Thymus (tissue), 11 donors: ENCODE data around the gene CFAP77. TPM values are rescaled to one million over a fixed set of nuclear protein-coding genes. Genes with fewer than 3 reads are reported as not detected.

Experiments
- DNase-seq, 9 donors: peaks; one replicate each; pipeline ENCODE4 v3.0.0-alpha.2; 2013; ENCODE audit warnings: low spot score in 9 of 9, low read depth in 6 of 9, missing footprints in 1 of 9
- H3K27ac ChIP-seq, 2 donors: one replicate each; pipeline ENCODE4 v1.5.1; 2013; ENCODE audit warnings: control low read depth in 1 of 2, low read depth in 1 of 2, low read length in 1 of 2, mild to moderate bottlenecking in 1 of 2, moderate library complexity in 1 of 2
- H3K27me3 ChIP-seq, 2 donors: one replicate each; pipeline ENCODE4 v1.5.1; 2013; ENCODE audit warnings: low read length in 1 of 2; ENCODE audit not compliant: control insufficient read depth in 2 of 2, insufficient read depth in 1 of 2
- H3K36me3 ChIP-seq, 2 donors: one replicate each; pipeline ENCODE4 v1.5.1; 2013; ENCODE audit warnings: low read length in 1 of 2, mild to moderate bottlenecking in 1 of 2, moderate library complexity in 1 of 2; ENCODE audit not compliant: control insufficient read depth in 2 of 2, insufficient read depth in 2 of 2
- H3K4me1 ChIP-seq, 2 donors: one replicate each; pipeline ENCODE4 v1.5.1; 2013; ENCODE audit warnings: low read length in 2 of 2; ENCODE audit not compliant: control insufficient read depth in 2 of 2, insufficient read depth in 2 of 2
- H3K4me3 ChIP-seq, 2 donors: one replicate each; pipeline ENCODE4 v1.5.1; 2013; ENCODE audit warnings: low read length in 2 of 2, control low read depth in 1 of 2, mild to moderate bottlenecking in 1 of 2
- H3K9me3 ChIP-seq, 2 donors: one replicate each; pipeline ENCODE4 v1.5.1; 2013; ENCODE audit warnings: low read length in 1 of 2, mild to moderate bottlenecking in 1 of 2; ENCODE audit not compliant: control insufficient read depth in 2 of 2, insufficient read depth in 1 of 2
- WGBS: extraction: QIAGEN DNeasy Blood & Tissue Kit; methylation state at CpG from one replicate; pipeline ENCODE4 v1.1.7; 2013; 5-methylcytosine and 5-hydroxymethylcytosine counted together
- polyA plus RNA-seq: library from polyadenylated mRNA; stranded (reverse); fragments of 200-250 nt; gene quantifications from one replicate; pipeline ENCODE4 v1.2.3, GENCODE V29; 2013
- total RNA-seq: library from RNA; stranded (reverse); fragments of 120-200 nt; gene quantifications from one replicate; pipeline ENCODE4 v1.2.4, GENCODE V29; 2013
- donor health status: healthy.

CFAP77 gene
- total and polyA plus RNA-seq, 2 donors, result 0.05 to 0.11 TPM

GRCh38 chr9:132414731-132415130 is 4.7 kb downstream of the CFAP77 start:
- no peak overlapping the region for H3K27ac ChIP-seq
- no peak overlapping the region for H3K4me3 ChIP-seq
- peaks cover 51 to 90% of the 10 kb centered on the region in 2 donors for H3K27me3 ChIP-seq
- H3K36me3 ChIP-seq, result no peaks in the 10 kb centered on the region
- H3K4me1 ChIP-seq, result peaks cover 14 to 17% of the 10 kb centered on the region in 2 donors
- no peak for DNase-seq
- WGBS, result 76% methylated on average over 7 of the region's 7 CpGs
- no peaks in the 10 kb centered on the region for H3K9me3 ChIP-seq

DNA sequence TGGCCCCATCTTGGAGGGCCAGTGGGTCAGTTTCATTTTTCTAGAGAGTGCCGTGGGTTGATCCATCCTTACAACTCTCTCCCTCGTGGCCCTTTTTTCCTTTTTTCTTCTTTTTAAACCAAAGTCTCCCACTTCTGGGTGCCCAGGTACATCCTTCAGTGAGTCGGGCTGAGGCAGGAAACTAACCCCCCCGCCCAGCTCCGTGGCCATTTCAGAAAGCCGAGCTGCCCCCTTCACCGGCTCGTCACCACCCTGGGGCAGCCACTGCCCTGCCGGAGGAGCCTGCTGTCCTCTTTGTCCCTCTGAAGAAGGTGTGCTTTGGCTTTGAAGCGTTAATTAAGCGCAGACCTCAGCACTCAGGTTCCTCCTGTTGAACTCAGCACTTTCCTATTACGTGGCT is 5.2 kb downstream of the CFAP77 start:
- H3K4me3 ChIP-seq, result no peak overlapping the region
- peaks cover 47 to 90% of the 10 kb centered on the region in 2 donors for H3K27me3 ChIP-seq
- no peaks in the 10 kb centered on the region for H3K9me3 ChIP-seq
- 33% methylated on average over 12 of the region's 12 CpGs for WGBS
- H3K27ac ChIP-seq, result no peak overlapping the region
- no peaks in the 10 kb centered on the region for H3K36me3 ChIP-seq
- peaks cover 10 to 14% of the 10 kb centered on the region in 2 donors for H3K4me1 ChIP-seq
- DNase-seq, result no peak

- 81% methylated on average over 5 of the region's 5 CpGs for WGBS
- DNase-seq, result no peak
- Histone ChIP-seq H3K27ac (no peak overlapping the region), H3K36me3 (no peaks in the 10 kb centered on the region), H3K27me3 (peaks cover 18 to 75% of the 10 kb centered on the region in 2 donors), H3K9me3 (no peaks in the 10 kb centered on the region), H3K4me3 (no peak overlapping the region), H3K4me1 (no peaks in the 10 kb centered on the region)
These were observed 8.8 kb downstream of the CFAP77 start for GRCh38 chr9:132418726-132419363.

DNA sequence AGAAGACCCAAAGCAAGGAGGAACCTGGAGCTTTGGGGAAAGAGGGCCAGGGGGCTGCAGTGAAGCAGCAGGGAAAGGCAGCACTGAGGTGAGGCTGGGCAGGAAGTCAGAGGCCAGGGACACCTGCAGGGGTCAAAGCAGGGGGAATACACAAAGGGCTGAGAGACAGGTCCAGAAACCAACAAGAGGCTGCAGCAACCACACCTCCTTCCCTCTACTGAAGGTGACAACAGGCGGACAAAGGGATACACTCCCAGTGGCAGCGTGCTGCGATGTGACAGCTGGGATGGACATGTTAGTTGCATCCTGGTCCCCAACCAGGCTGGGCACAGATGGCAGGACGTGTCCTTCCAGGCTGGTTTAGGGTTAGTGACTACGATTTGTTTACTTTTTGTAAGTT is 12.6 kb downstream of the CFAP77 start:
- no peaks in the 10 kb centered on the region for H3K4me1 ChIP-seq
- H3K27ac ChIP-seq, result no peak overlapping the region
- DNase-seq, result no peak
- WGBS, result 74% methylated on average over 5 of the region's 5 CpGs
- no peaks in the 10 kb centered on the region for H3K36me3 ChIP-seq
- H3K9me3 ChIP-seq, result no peaks in the 10 kb centered on the region
- peaks cover 21 to 77% of the 10 kb centered on the region in 2 donors for H3K27me3 ChIP-seq
- H3K4me3 ChIP-seq, result no peak overlapping the region

DNA sequence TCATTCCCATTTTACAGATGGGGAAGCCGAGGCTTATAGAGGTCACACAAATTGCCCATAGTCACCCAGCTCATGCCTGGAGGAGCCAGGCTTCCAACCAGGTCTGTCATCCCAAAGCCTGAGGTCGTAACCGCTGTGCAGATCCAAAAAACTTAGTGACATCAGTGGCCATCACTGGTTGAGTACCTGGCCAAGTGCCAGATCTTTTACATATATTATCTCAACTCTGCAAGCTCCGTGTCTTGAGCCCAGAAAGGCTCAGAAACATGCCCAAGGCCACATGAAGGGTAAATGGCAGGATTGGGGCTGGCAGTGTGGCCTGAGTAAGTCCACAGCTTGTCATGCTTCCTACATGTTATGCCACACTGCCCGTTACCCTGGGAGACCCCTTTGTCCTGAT is 13.5 kb downstream of the CFAP77 start:
- Histone ChIP-seq H3K27me3 (peaks cover 19 to 69% of the 10 kb centered on the region in 2 donors), H3K4me1 (no peaks in the 10 kb centered on the region), H3K36me3 (no peaks in the 10 kb centered on the region), H3K27ac (no peak overlapping the region), H3K4me3 (no peak overlapping the region), H3K9me3 (no peaks in the 10 kb centered on the region)
- DNase-seq, result no peak
- 83% methylated on average over 5 of the region's 5 CpGs for WGBS

DNA sequence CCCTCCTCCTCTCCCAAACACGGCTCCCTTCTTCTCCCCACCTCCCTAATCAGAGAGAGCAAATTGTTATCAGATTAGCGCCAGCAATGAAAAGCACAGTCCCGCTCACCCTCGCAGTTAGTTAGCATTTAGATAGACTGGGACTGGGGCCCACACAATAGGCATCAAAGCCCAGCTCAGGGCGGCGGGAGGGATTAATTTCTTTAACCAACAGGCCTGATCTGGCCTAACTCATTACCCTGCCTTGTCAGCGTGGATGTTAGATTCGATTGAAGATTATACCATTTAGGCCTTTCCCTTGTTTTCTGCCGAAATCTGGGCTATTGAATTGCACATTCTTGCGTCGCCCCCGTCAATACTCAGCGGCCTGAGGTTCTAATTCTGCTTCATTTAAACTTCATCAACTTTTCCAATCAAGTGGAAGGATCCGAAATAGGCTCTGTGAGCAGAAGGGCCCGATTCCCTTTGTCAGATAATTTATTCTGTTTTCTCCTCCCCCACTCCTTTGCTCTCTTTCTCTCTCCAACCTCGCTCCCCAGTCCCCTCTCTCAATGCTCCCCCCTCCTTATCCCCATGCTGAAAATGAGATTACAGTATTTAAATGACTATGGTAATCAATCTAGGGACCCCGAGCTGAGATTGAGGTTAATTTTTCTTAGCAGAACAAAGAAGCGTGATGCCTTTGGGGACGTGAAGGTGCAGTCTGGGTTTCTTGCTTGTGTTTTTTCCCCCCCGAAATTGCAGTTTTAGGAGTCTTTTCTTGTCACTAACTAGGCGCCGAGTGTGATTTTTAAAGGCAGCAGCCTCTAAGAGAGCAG is 15.1 kb downstream of the CFAP77 start:
- no peak overlapping the region for H3K4me3 ChIP-seq
- H3K9me3 ChIP-seq, result no peaks in the 10 kb centered on the region
- DNase-seq, result no peak
- 46% methylated on average over 22 of the region's 22 CpGs for WGBS
- H3K27ac ChIP-seq, result no peak overlapping the region
- H3K36me3 ChIP-seq, result no peaks in the 10 kb centered on the region
- peaks cover 19 to 69% of the 10 kb centered on the region in 2 donors for H3K27me3 ChIP-seq
- no peaks in the 10 kb centered on the region for H3K4me1 ChIP-seq

GRCh38 chr9:132425675-132426062 is 15.7 kb downstream of the CFAP77 start:
- Histone ChIP-seq H3K27ac (no peak overlapping the region), H3K4me3 (no peak overlapping the region), H3K27me3 (peaks cover 19 to 68% of the 10 kb centered on the region in 2 donors), H3K36me3 (no peaks in the 10 kb centered on the region), H3K4me1 (no peaks in the 10 kb centered on the region), H3K9me3 (no peaks in the 10 kb centered on the region)
- DNase-seq, result no peak
- 47% methylated on average over 7 of the region's 7 CpGs for WGBS

DNA sequence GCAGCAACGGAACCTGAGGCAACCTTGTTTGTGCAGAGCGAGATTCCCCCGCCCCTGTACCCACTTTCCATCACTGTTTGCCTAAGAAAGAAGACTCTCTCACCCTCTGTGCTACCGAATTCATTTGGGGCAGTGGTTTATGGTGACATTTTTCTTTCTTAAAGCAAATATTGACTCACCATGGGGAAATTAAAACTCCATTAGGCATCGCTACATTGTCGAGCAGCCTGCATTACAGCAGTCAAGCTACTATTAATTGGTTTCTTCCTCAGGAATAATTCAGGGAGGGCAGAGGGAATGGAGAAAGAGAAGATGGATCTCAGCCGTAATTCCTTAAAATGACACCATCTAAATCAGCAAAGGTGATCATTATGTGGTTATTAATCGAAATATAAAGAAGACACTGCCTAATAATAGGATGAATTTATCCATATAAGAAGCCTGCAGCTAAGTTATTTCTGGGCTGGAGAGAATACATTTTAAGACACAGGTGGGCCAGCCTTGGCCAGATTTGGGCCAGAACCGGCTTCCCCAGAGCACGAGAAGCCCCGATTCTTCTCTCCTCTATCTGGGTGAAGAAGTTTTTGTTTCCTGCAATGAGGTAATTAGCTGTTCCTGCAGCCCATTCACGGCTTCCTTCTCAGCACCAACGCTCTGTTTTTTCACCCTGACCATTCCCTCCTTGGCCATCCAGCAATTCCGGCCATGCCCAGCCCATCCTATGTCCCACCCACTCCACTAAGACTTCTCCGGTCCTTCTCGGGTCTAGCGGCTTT is 16.8 kb downstream of the CFAP77 start:
- peaks cover 19 to 67% of the 10 kb centered on the region in 2 donors for H3K27me3 ChIP-seq
- no peaks in the 10 kb centered on the region for H3K9me3 ChIP-seq
- no peak for DNase-seq
- H3K4me3 ChIP-seq, result no peak overlapping the region
- H3K27ac ChIP-seq, result no peak overlapping the region
- H3K4me1 ChIP-seq, result no peaks in the 10 kb centered on the region
- H3K36me3 ChIP-seq, result no peaks in the 10 kb centered on the region
- 44% methylated on average over 17 of the region's 17 CpGs for WGBS

- WGBS, result 88% methylated on average over 1 of the region's 1 CpG
- Histone ChIP-seq H3K9me3 (no peaks in the 10 kb centered on the region), H3K4me1 (no peaks in the 10 kb centered on the region), H3K27ac (no peak overlapping the region), H3K27me3 (peaks cover 4 to 35% of the 10 kb centered on the region in 2 donors), H3K36me3 (no peaks in the 10 kb centered on the region), H3K4me3 (no peak overlapping the region)
- DNase-seq, result no peak
These were observed 21.0 kb downstream of the CFAP77 start for GRCh38 chr9:132430998-132431397.
